SK-N-SH treated with all-trans-retinoic acid at 6 μM for 48 hours (cell line): ENCODE results near the gene CDH4.
"Not testable (repeated sequence)": the region's sequence is repeated elsewhere in the genome, so short reads cannot be mapped to it uniquely, and the experiment has no call there.

ENCODE experiments used
- ATAC-seq: fragments of 200-7000 bp; cut with Tn5 transposase; 3 replicates; pipeline ENCODE4 v1.9.1; 2020; ENCODE audit warnings: mild to moderate bottlenecking, moderate library complexity
- ARNTL ChIP-seq: fragments of 450-650 bp; formaldehyde crosslinking; IDR thresholded peaks from 2 replicates; pipeline ENCODE4 v1.5.0; 2020; ENCODE audit warnings: low read depth, mild to moderate bottlenecking, moderate library complexity, borderline replicate concordance
- BACH2 ChIP-seq: fragments of 250-450 bp; sonication (Bioruptor Pico); IDR thresholded peaks from 2 replicates; pipeline ENCODE4 v1.9.0; 2021; ENCODE audit warnings: mild to moderate bottlenecking, borderline replicate concordance
- CSDC2 ChIP-seq: fragments of 250-450 bp; sonication (Bioruptor Pico); IDR thresholded peaks from 2 replicates; pipeline ENCODE4 v1.5.0; 2020; ENCODE audit warnings: mild to moderate bottlenecking, moderate library complexity
- ESRRG ChIP-seq: fragments of 250-450 bp; sonication (Bioruptor Pico); IDR thresholded peaks from 2 replicates; pipeline ENCODE4 v1.6.1; 2021; ENCODE audit warnings: mild to moderate bottlenecking
- GLIS3 ChIP-seq: fragments of 250-450 bp; sonication (Bioruptor Pico); IDR thresholded peaks from 2 replicates; pipeline ENCODE4 v1.5.0; 2020; ENCODE audit warnings: mild to moderate bottlenecking, moderate library complexity
- OSR1 ChIP-seq: fragments of 250-450 bp; sonication (Bioruptor Pico); IDR thresholded peaks from 2 replicates; pipeline ENCODE4 v1.8.0; 2022; ENCODE audit warnings: moderate library complexity, mild to moderate bottlenecking, inconsistent platforms
- RARB ChIP-seq: fragments of 250-450 bp; sonication (Bioruptor Pico); IDR thresholded peaks from 2 replicates; pipeline ENCODE4 v1.8.0; 2021; ENCODE audit warnings: mild to moderate bottlenecking, moderate library complexity
- TCF4 ChIP-seq: fragments of 250-450 bp; sonication (Bioruptor Pico); IDR thresholded peaks from 2 replicates; pipeline ENCODE4 v1.8.0; 2021; ENCODE audit warnings: mild to moderate bottlenecking, moderate library complexity, borderline replicate concordance
- ZC3H10 ChIP-seq: fragments of 250-450 bp; sonication (Bioruptor Pico); IDR thresholded peaks from 2 replicates; pipeline ENCODE4 v1.5.1; 2021; ENCODE audit warnings: mild to moderate bottlenecking, moderate library complexity
- ZFP3 ChIP-seq: fragments of 250-450 bp; sonication (Bioruptor Pico); IDR thresholded peaks from 2 replicates; pipeline ENCODE4 v1.5.0; 2020; ENCODE audit warnings: mild to moderate bottlenecking, moderate library complexity
- ZNF565 ChIP-seq: fragments of 450-650 bp; formaldehyde crosslinking; conservative IDR thresholded peaks from 2 replicates; pipeline ENCODE4 v1.5.0; 2020; ENCODE audit warnings: low read depth, mild to moderate bottlenecking, moderate library complexity
- ZNF8 ChIP-seq: fragments of 450-650 bp; formaldehyde crosslinking; IDR thresholded peaks from 2 replicates; pipeline ENCODE4 v1.5.0; 2020; ENCODE audit warnings: mild to moderate bottlenecking, moderate library complexity
- TF ChIP-seq, protein P1 (sequence below): fragments of 250-450 bp; sonication (Bioruptor Pico); IDR thresholded peaks from 2 replicates; pipeline ENCODE4 v1.5.1; 2021; ENCODE audit warnings: mild to moderate bottlenecking, moderate library complexity
- TF ChIP-seq, protein P2 (sequence below): fragments of 250-450 bp; sonication (Bioruptor Pico); IDR thresholded peaks from 2 replicates; pipeline ENCODE4 v1.8.0; 2021; ENCODE audit warnings: low read depth, mild to moderate bottlenecking, moderate library complexity, borderline replicate concordance
- TF ChIP-seq, protein P3 (sequence below): fragments of 250-450 bp; sonication (Bioruptor Pico); IDR thresholded peaks from 2 replicates; pipeline ENCODE4 v1.5.0; 2020; ENCODE audit warnings: mild to moderate bottlenecking, moderate library complexity
- TF ChIP-seq, protein P4 (sequence below): fragments of 250-450 bp; sonication (Bioruptor Pico); IDR thresholded peaks from 2 replicates; pipeline ENCODE4 v1.8.0; 2020; ENCODE audit warnings: mild to moderate bottlenecking, moderate library complexity, borderline replicate concordance
- TF ChIP-seq, protein P5 (sequence below): fragments of 250-450 bp; sonication (Bioruptor Pico); IDR thresholded peaks from 2 replicates; pipeline ENCODE4 v1.5.1; 2020; ENCODE audit warnings: low read depth, mild to moderate bottlenecking, moderate library complexity

The CDH4 gene

DNA sequence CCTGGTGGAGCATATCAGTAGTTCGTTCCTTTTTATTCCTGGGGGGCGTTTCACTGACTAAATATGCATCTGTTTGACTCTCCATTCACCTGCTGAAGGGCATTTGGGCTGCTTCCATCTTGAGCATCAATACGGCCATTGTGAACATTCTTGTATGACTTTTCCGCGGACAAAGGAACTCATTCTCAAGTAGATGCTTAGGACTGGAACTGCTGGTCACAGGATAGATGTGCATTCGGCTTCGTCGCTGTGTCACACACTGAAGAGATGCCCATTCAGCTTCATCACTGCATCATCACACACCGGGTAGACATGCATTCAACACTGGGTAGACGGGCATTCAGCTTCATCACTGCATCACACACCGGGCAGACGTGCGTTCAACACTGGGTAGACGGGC, 718.3 kb downstream of the CDH4 start:
- ATAC-seq = no peak
- TF ChIP-seq, protein P1, sequence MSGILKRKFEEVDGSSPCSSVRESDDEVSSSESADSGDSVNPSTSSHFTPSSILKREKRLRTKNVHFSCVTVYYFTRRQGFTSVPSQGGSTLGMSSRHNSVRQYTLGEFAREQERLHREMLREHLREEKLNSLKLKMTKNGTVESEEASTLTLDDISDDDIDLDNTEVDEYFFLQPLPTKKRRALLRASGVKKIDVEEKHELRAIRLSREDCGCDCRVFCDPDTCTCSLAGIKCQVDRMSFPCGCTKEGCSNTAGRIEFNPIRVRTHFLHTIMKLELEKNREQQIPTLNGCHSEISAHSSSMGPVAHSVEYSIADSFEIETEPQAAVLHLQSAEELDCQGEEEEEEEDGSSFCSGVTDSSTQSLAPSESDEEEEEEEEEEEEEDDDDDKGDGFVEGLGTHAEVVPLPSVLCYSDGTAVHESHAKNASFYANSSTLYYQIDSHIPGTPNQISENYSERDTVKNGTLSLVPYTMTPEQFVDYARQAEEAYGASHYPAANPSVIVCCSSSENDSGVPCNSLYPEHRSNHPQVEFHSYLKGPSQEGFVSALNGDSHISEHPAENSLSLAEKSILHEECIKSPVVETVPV (CRISPR knock-in tag) = no peak
- TF ChIP-seq RARB (CRISPR knock-in tag) (no peak), ARNTL (CRISPR knock-in tag) (no peak), TCF4 (CRISPR knock-in tag) (no peak), ZNF8 (CRISPR knock-in tag) (no peak), CSDC2 (CRISPR knock-in tag) (no peak), ZNF565 (no peak), BACH2 (CRISPR knock-in tag) (no peak)
- TF ChIP-seq, protein P2, sequence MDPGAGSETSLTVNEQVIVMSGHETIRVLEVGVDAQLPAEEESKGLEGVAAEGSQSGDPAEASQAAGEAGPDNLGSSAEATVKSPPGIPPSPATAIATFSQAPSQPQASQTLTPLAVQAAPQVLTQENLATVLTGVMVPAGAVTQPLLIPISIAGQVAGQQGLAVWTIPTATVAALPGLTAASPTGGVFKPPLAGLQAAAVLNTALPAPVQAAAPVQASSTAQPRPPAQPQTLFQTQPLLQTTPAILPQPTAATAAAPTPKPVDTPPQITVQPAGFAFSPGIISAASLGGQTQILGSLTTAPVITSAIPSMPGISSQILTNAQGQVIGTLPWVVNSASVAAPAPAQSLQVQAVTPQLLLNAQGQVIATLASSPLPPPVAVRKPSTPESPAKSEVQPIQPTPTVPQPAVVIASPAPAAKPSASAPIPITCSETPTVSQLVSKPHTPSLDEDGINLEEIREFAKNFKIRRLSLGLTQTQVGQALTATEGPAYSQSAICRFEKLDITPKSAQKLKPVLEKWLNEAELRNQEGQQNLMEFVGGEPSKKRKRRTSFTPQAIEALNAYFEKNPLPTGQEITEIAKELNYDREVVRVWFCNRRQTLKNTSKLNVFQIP (CRISPR knock-in tag) = no peak

DNA sequence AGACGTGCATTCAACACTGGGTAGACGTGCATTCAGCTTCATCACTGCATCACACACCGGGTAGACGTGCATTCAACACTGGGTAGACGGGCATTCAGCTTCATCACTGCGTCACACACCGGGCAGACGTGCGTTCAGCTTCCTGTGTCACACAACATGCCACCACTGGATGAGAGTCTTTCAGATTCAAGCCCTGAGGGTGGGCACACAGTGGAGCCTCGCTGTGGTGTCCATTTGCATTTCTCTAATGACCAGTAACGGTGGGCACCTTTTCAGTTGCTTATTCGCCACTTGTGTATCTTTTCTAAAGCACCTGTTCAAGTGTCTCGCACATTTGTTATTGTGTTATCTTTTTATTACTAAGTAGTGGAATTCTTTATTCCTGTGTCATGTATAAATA, 719.5 kb downstream of the CDH4 start:
- ATAC-seq = not testable (repeated sequence)

DNA sequence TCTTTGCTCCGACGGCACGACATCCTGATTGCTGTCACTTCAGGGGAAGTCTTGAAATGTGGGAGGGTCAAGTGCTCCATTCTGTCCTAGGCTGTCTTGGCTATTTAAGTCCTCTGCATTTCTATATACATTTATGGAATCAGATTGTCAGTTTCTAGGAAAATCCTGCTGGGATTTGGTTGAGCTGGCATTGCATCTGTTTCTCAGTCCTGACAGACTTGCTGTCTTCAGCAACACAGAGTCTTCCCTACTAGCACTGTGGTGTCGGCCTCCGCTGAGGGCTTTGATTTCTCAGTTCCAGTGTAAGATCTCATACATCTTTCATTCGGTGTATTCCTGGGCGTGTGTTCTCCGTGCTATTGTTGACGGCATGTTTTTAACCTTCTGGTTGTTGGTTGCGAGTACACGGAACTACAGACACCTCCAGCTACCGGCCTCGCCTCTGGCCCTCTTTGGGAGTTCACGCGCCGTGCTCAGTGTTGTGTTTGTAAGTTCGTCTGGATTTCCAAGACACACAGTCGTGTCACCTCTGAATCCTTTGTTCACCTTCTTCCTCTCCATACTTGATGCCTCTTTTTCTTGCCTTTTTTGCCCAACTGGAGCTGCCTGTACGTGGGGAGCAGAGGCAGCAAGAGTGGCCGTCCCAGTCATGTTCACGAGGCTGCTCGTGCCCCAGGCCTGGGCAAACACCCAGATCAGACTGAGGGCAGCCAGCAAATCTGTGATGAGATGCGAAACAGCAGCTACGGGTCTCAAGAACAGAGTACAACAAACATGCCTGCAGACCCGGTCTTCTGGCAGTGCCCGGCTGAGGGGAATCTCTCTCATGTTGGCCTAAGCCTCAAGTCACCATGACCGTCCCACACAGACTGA, 720.8 kb downstream of the CDH4 start:
- ATAC-seq = no peak
- TF ChIP-seq, protein P1 (CRISPR knock-in tag) = no peak
- TF ChIP-seq BACH2 (CRISPR knock-in tag) = no peak
- no peak for TF ChIP-seq ZNF8 (CRISPR knock-in tag)
- TF ChIP-seq RARB (CRISPR knock-in tag) = no peak
- no peak for TF ChIP-seq GLIS3
- TF ChIP-seq CSDC2 (CRISPR knock-in tag) = no peak
- no peak for TF ChIP-seq ZFP3 (CRISPR knock-in tag)
- TF ChIP-seq, protein P3, sequence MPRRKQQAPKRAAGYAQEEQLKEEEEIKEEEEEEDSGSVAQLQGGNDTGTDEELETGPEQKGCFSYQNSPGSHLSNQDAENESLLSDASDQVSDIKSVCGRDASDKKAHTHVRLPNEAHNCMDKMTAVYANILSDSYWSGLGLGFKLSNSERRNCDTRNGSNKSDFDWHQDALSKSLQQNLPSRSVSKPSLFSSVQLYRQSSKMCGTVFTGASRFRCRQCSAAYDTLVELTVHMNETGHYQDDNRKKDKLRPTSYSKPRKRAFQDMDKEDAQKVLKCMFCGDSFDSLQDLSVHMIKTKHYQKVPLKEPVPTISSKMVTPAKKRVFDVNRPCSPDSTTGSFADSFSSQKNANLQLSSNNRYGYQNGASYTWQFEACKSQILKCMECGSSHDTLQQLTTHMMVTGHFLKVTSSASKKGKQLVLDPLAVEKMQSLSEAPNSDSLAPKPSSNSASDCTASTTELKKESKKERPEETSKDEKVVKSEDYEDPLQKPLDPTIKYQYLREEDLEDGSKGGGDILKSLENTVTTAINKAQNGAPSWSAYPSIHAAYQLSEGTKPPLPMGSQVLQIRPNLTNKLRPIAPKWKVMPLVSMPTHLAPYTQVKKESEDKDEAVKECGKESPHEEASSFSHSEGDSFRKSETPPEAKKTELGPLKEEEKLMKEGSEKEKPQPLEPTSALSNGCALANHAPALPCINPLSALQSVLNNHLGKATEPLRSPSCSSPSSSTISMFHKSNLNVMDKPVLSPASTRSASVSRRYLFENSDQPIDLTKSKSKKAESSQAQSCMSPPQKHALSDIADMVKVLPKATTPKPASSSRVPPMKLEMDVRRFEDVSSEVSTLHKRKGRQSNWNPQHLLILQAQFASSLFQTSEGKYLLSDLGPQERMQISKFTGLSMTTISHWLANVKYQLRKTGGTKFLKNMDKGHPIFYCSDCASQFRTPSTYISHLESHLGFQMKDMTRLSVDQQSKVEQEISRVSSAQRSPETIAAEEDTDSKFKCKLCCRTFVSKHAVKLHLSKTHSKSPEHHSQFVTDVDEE (CRISPR knock-in tag) = no peak
- no peak for TF ChIP-seq ESRRG
- TF ChIP-seq ZNF565 = no peak

DNA sequence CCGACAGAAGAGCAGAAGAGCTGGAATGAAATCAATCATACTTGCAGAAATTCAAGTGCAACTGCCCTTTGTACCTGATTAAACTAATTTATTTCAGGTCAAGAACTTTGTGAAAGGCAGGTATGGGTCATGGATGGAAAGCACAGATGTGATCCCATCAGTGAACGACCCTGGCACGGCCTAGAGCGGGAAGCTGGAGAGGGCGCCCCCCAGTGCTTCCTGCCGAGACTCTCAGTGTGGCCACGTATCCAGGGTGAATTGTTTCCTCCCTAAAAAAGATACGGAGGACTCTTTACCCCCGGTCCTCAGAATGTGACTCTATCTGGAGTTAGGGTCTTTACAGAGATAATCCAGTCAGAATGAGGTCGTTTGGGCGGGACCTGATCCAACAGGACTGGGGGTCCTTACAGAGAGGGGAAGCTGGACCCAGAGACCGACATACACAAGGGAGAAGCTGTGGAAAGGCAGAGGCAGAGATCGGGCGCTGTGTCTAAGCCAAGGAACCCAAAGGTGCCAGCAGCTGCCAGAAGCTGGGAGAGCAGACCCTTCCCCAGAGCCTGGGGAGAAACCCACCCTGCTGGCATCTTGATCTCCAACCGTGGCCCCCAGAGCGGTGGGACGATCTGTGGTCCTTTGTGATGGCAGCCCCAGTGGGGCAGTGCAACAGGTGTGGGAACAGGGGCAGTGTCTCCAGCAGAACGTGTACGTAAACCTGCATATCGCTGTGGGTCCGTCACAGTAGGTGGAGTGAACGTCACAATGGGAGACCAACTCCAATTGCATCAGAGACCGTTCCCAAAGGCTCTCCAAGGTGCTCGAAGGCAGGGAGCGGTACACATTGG, 721.7 kb downstream of the CDH4 start:
- no peak for ATAC-seq
- TF ChIP-seq RARB (CRISPR knock-in tag) = no peak
- no peak for TF ChIP-seq CSDC2 (CRISPR knock-in tag)
- TF ChIP-seq ZC3H10 (CRISPR knock-in tag) = no peak
- TF ChIP-seq ARNTL (CRISPR knock-in tag) = no peak
- TF ChIP-seq, protein P2 (CRISPR knock-in tag) = no peak
- no peak for TF ChIP-seq ZFP3 (CRISPR knock-in tag)
- no peak for TF ChIP-seq GLIS3
- TF ChIP-seq, protein P4, sequence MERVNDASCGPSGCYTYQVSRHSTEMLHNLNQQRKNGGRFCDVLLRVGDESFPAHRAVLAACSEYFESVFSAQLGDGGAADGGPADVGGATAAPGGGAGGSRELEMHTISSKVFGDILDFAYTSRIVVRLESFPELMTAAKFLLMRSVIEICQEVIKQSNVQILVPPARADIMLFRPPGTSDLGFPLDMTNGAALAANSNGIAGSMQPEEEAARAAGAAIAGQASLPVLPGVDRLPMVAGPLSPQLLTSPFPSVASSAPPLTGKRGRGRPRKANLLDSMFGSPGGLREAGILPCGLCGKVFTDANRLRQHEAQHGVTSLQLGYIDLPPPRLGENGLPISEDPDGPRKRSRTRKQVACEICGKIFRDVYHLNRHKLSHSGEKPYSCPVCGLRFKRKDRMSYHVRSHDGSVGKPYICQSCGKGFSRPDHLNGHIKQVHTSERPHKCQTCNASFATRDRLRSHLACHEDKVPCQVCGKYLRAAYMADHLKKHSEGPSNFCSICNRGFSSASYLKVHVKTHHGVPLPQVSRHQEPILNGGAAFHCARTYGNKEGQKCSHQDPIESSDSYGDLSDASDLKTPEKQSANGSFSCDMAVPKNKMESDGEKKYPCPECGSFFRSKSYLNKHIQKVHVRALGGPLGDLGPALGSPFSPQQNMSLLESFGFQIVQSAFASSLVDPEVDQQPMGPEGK = no peak
- TF ChIP-seq, protein P1 (CRISPR knock-in tag) = no peak
- TF ChIP-seq, protein P5, sequence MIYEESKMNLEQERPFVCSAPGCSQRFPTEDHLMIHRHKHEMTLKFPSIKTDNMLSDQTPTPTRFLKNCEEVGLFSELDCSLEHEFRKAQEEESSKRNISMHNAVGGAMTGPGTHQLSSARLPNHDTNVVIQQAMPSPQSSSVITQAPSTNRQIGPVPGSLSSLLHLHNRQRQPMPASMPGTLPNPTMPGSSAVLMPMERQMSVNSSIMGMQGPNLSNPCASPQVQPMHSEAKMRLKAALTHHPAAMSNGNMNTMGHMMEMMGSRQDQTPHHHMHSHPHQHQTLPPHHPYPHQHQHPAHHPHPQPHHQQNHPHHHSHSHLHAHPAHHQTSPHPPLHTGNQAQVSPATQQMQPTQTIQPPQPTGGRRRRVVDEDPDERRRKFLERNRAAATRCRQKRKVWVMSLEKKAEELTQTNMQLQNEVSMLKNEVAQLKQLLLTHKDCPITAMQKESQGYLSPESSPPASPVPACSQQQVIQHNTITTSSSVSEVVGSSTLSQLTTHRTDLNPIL (CRISPR knock-in tag) = no peak
- no peak for TF ChIP-seq OSR1 (CRISPR knock-in tag)
